ENCODE data around the gene FZR1.
"Not testable (repeated sequence)": the region's sequence is repeated elsewhere in the genome, so short reads cannot be mapped to it uniquely, and the experiment has no call there.

Gene FZR1

GRCh38 chr19:3576696-3577443, 70.8 kb downstream of the FZR1 start:
- DNase-seq, result no peak

DNA sequence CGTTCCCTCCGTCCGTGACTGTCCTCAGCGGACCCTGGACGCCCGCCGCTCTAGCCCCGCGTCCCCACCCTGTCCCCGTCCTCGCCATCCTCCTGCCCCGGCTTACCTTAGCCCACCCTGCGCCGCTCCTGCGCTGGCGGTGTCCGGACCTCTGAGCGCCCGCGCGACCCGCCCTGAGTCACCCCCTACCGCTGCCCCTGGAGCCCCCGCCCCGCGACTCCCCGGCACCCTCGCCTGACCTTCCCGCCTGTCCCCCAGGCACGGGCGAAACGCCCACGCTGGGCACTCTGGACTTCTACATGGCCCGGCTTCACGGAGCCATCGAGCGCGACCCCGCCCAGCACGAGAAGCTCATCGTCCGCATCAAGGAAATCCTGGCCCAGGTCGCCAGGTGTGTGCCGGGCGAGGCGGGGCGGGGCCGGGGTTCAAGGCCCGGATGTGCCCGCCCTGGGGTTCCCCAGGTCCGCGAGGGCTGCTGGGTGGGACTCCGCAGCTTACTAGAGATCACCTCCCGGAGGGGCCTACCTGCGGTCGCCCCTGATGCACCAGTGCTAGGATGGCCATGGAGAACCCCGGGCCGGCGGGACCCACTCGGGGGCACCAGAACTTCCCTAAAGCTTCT, 71.7 kb downstream of the FZR1 start:
- DNase-seq, result no peak

- DNase-seq, result no peak
Observed at GRCh38 chr19:3578390-3578789, 72.3 kb downstream of the FZR1 start.

DNA sequence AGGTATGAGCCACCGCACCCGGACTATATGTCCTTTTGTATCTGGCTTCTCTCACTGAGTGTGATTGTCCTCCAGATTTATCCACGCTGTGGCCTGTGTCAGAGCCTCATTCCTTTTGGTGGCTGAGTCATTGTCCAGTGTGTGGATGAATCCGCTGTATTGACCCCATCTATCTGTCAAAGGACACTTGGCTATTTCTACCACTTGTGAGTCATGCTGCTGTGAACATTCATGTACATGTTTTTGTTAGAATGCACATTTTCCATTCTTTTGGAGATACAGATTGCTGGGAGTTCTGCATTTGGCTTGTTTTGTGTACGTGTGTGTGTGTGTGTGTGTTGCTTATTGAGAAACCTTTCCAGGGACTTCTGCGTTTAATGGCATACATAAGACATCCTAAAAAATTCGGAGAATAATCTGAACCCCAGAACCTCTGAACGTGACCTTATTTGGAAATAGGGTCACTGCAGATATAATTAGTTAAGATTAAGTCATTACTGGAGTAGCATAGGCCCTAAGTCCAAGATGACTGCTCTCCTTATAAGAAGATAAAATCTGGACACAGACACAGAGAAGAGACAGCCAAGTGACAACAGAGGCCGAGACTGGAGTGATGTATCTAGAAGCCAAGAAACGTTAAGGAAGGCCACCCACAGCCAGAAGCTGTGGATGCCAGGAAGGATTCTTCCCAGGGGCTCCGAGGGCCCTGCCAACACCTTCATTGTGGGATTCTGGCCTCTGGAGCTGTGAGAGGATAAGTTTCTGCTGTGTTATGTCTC, 74.2 kb downstream of the FZR1 start:
- no peak for DNase-seq

GRCh38 chr19:3581792-3582191, 75.7 kb downstream of the FZR1 start:
- DNase-seq, result not testable (repeated sequence)

DNA sequence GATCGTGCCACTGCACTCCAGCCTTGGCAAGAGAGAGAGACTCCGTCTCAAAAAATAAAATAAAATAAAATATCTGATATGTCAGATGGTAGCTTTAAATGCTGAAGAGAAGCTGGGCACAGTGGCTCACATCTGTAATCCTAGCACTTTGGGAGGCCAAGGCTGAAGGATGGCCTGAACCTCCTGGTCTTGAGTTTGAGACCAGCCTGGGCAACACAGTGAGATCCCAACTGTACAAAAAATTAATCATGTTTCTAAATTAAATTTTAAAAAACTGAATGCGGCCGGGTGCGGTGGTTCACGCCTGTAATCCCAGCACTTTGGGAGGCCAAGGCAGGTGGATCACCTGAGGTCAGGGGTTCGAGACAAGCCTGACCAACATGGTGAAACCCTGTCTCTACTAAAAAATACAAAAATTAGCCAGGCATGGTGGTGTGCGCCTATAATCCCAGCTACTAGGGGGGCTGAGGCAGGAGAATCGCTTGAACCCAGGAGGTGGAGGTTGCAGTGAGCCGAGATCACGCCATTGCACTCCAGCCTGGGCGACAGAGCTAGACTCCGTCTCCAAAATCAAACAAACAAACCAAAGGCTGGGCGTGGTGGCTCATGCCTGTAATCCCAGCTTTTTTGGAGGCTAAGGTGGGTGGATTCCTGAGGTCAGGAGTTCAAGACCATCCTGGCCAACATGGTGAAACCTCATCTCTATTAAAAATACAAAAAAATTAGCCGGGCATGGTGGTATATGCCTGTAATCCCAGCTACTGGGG, 78.1 kb downstream of the FZR1 start:
- not testable (repeated sequence) for DNase-seq

GRCh38 chr19:3585301-3586126, 79.4 kb downstream of the FZR1 start, which contains the start of gene GIPC3:
TSS of gene GIPC3 (plus strand) at chr19:3585478. CDS start at chr19:3585598, 120 bp downstream.
- no peak for DNase-seq

DNA sequence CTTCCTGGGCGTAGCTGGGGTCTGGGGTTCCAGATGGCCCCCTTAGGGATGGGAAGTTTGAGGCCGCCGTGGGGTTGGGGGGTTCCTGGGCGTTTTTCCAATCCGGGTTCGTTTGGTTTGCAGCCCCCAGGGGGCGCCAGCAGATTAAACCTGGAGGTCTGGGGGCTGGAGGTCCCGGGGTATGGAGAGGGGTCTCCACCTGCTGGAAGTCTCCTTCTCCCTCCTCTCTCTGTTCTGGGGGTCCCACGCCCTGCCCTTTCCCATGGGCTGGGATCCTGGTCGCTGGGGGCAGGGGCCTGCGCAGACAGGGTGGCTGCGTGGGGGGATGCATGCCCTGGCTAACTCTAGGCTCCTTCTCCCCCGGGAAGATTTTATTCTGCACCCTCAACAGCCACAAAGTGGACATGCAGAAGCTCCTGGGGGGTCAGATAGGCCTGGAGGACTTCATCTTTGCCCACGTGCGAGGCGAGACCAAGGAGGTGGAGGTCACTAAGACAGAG, 80.1 kb downstream of the FZR1 start:
- DNase-seq, result peak; percentile 33

DNA sequence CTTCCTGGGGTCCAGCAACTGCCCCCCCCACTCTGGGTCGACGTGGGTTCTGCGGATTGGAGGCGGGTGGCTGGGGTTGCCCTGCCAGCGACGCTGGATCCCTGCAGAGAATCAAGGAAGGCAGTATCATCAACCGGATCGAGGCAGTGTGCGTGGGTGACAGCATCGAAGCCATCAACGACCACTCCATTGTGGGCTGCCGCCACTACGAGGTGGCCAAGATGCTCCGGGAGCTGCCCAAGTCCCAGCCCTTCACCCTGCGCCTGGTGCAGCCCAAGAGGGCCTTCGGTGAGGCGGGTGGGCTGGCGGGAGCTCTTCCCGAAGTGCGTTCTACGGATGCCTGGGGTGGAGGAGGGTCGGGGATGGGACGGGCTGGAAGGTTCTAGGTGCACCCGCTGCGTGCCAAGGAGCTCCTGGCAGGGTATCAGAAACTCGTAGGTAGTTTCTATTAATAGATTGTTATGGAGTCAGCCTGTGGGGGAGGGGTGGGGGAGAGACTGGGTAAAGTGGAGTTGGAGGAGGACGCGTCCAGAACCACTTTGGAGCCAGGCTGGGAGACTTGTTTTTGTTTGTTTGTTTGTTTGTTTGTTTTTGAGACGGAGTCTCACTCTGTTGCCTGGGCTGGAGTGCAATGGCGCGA, 80.7 kb downstream of the FZR1 start:
- DNase-seq, result no peak

All from NCI-H345 (cell line).